ENCODE data around the gene PGM1.

DNA sequence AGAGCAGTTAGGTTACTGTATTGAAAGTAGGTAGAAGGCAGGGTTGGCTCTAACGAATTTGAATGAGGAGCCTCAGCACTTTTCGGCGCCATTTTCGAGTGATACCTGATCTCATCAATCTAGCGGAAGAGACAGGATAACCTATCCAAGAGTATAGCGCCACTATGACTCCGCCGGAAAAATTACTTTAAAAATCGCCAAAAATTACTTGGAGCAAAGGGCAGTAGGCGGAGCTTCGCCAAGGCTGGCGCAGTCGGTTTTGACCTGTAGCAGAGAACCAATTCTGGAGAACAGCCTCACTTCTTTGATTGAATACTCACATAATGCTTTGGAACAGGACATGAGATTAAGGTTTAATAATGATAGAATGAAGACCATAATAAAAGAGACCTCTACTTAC is 44.3 kb upstream of the PGM1 start:
- TF ChIP-seq EZH2phosphoT487 (IDR thresholded peaks at IDR 0.05), result no peak
- TF ChIP-seq, protein P1, sequence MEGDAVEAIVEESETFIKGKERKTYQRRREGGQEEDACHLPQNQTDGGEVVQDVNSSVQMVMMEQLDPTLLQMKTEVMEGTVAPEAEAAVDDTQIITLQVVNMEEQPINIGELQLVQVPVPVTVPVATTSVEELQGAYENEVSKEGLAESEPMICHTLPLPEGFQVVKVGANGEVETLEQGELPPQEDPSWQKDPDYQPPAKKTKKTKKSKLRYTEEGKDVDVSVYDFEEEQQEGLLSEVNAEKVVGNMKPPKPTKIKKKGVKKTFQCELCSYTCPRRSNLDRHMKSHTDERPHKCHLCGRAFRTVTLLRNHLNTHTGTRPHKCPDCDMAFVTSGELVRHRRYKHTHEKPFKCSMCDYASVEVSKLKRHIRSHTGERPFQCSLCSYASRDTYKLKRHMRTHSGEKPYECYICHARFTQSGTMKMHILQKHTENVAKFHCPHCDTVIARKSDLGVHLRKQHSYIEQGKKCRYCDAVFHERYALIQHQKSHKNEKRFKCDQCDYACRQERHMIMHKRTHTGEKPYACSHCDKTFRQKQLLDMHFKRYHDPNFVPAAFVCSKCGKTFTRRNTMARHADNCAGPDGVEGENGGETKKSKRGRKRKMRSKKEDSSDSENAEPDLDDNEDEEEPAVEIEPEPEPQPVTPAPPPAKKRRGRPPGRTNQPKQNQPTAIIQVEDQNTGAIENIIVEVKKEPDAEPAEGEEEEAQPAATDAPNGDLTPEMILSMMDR (IDR thresholded peaks at IDR 0.05), result no peak

Measured in neural progenitor cell (in vitro differentiated cells).